Stimulated activated naive CD4-positive, alpha-beta T cell treated with Interleukin-2 at 50 U/mL for 16 hours (primary cell): ENCODE results near the gene ABTB1.

ENCODE experiments used
- DNase-seq: peaks from one replicate; lab custom pipeline; 2025; lab: John Stamatoyannopoulos, UW

ABTB1 gene

DNA sequence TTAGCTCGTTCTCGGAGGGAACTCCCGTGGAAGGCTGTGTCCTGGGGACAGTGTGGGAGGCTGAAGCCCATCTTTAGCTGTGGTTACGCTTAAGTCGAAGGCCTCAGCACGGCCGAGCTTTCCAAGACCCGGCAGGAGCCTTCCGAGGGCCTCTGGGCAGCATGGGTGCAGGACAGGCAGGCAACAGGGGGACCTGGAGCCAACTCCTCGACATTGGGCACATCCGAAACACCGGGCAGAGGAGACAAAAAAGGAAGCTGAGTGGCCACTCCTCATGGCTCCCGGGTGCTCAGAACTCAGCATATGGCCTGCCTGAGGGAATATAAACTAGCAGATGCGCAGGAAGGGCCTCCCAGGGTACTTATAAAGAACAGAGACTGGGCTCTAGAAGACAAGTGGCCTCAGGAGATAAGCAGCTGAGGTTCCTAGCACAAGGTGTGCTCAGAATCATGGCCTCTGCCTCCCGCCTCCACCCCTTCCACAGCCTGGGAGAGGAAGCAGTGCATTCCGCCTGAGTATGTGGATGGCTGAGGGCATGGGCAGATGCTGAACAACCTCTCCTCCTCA lies 34.1 kb downstream of the ABTB1 start:
- DNase-seq, result no peak

GRCh38 chr3:127707851-127708411 lies 35.2 kb downstream of the ABTB1 start:
- DNase-seq, result no peak

DNA sequence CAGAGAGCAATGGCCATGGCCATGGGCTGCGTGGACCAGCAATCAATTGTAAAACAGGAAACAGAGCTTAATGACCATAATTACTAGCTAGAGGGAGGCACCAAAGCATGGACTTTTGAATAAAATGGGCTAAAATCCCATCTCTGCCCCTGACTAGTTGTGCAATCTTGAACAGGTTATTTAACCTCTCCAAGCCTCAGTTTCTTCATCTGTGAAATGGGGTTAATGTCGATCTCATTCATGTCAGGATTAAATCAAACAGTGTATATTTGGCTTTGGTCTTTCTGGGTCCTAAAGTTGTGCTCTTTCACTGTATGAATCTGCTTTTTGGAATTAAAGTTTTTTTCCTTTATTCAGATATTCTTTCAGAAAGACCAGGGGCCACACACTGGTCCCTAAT lies 36.1 kb downstream of the ABTB1 start:
- no peak for DNase-seq

- DNase-seq, result no peak
Measured at GRCh38 chr3:127709320-127710060, 36.7 kb downstream of the ABTB1 start.

DNA sequence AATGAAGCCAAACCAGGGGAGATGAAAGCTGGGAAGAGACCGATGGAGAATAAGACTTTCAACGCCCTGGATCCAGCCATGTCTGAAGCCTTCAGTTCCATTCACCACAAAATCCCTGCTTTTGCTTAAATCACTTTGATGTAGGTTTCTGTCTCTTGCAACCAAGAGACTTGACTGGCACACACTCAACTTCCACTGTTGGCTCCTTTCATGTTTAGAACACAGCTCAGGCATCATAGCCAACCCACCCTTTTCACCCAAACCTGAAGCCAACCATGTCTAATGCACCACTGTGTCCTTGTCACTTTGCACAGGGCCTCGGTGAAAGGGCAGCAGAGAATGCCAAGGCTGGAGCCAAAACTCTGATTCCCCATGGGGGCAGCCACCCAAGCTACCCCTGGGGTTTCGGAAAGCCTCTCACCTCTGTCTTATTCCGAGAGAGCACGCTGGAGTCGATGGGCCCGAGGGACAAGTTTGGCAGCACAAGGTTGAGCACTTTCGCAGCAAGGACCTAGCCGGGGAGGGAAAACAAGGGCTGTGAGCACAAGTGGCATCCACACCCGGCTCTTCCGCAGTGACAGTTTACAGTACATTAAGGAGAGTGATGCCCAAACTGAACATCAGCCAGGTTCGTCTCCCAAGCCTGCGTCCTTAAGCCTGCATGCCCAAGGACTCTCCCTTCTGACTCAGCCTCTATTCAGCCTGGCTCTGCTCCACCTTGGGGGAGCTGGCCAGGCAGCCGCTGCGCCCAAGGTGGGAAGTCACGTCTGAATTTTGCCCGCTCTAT lies 37.6 kb downstream of the ABTB1 start:
- DNase-seq, result no peak

DNA sequence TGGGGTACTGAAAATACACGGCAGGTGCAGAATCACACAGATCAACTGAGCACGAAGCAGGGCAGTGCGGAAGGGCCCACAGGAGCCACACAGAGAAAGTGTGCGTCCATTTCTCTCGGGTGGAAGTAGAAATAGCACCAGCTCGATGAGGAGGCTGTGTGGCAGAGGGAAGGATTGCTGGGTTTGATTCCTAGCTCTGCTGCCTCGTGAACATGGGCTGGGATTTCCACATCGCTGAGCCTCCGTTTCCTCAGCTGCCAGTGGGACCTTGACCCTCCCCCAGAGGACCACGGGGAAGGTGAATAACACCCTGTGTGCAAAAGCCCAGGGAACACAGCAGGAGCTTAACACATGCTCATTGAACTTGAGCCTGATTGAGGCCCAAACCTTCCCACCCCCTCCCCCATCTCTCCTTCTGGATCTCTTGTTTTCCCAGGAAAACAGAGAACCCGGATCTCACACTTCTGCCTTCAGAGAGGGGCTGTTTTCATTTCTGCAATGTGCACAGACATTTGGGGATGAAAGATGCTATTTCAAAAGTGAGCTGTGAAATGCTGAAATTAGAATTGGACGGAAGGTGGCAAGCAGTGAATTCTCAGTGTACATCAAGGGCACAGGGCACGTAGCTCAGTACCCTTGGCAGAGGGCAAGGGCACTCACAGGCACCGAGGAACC lies 38.4 kb downstream of the ABTB1 start:
- no peak for DNase-seq

GRCh38 chr3:127711896-127712295 lies 39.1 kb downstream of the ABTB1 start:
- DNase-seq, result no peak

DNA sequence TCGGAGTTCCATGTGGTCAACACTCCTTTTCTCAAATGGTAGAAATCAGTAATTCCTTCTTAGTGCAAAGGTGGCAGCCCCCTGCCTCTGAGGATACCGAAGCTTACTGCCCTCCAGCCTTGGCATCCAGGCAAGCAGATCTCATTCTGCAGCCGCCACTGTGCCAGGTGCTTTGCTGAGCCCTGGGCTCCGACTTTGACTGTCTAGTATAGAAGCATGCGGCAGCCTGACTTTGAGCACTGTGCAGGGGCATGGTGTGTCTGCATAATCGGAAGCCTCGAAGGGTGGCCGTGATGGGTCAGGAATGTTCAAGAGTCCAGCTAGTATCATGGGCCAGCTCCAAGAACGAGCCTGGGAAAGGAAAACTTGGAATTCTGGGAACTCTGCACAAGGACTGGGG lies 39.7 kb downstream of the ABTB1 start:
- DNase-seq, result no peak

GRCh38 chr3:127712881-127713771 lies 40.4 kb downstream of the ABTB1 start:
- DNase-seq, result no peak

DNA sequence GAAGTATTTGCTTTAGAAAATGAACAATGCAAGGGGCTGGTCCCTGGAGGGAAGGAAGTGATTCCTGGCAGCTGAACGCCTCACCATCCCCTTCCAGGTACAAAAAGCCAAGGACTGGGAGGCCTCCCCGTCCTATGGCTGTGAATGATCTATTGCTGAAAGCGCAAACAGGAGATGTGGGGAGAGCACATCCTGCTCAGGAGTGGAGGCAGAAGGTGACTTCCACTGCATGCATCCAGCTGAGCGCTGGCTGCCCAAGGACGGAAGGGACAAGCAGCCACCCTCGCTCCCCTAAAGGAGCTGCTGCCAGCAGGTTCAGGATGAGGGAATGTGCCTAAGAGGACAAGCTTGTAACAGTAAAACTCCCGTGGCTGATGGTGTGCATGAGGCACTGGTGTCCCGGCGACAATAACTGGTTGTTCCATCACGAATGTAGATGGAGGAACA lies 41.4 kb downstream of the ABTB1 start:
- DNase-seq, result no peak

GRCh38 chr3:127714866-127715265 lies 42.1 kb downstream of the ABTB1 start:
- DNase-seq, result no peak

DNA sequence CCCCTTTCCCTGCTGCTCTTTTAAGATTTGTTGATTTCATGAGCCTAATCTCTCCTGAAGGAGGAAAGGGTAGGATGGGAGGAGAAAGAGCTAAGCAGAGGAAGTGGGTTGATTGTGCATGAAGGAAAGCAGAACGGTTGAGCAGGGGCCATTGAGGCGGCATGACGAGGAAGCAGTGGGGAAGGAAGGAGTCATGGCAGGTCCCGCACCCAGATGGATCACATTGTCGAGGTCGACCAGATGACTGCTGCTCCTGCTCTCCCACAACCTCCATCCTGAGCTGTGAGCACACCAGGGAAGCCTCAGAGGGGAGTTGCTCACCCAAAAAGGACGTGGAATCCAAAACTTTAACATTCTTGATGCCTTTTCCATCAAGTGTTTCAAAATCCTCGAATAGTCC lies 42.8 kb downstream of the ABTB1 start:
- DNase-seq, result no peak

- DNase-seq, result no peak
Measured at GRCh38 chr3:127716384-127716783, 43.6 kb downstream of the ABTB1 start.

- no peak for DNase-seq
Measured at GRCh38 chr3:127717357-127718244, 44.8 kb downstream of the ABTB1 start.

GRCh38 chr3:127718245-127718915 lies 45.6 kb downstream of the ABTB1 start:
- no peak for DNase-seq

GRCh38 chr3:127718916-127719290 lies 46.2 kb downstream of the ABTB1 start:
- DNase-seq, result no peak

DNA sequence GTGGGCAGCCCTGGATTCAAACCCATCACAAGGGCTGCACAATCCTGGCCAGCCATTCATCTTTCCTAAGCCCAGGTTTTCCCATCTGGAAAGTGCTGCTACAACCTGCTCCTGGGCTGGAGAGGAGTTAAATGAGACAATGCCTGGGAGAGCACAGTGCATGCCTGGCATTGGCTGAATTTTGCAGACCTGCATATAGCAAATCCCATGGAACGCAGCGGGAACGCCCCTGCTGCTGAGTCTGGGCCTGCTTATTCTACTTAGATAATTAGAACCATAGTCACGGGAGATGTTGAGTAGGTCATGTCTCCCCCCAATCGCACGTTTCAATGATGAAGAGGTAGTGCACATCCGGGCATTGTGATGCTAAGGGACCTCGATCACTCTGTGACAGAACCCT lies 46.6 kb downstream of the ABTB1 start:
- DNase-seq, result no peak

DNA sequence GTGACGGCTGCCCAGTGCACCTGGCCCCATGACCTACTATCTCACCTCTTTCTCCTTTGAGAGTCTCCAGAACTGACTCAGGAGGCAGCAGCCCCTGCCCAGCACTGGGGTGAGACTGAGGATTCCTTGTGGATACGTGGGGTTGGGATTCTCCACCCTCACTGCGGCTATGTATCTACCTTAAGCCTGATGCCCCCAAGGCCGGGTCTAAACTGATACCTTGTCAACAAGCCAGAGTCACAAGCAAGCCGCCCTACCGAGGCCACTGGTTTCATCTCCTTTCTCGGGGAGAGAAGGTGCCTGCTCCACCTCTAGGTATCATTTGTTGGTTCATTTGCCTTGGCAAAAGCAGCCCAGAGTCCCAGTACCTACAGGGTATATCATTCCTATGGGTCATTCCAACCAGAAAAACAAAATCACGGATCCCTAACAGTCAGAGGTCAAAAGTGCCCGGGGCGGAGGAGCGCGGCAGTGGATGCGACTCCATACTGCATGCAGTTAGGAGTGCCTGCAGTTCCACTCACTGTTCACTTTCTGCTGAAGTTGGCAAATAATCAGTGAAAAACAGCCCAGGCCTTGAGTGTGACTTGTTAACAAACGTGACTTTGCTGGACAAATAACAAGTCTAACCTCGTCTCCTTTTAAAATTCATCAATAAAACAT lies 47.5 kb downstream of the ABTB1 start:
- DNase-seq, result no peak
